ENCODE results near the gene CYB5D1.
A peak's percentile ranks its signal among the peaks of the same experiment; 100 is the strongest.

The CYB5D1 gene

GRCh38 chr17:7854078-7854777 lies 3.6 kb upstream of the CYB5D1 start:
- Histone ChIP-seq H3K18ac (ENCODE audit: low read length) (no peak overlapping the region), H3K4me3 (ENCODE audit: low read depth, low read length) (no peak overlapping the region), H2BK12ac (ENCODE audit: low read length) (no peak overlapping the region), H4K91ac (ENCODE audit: low read depth, low read length) (no peak overlapping the region), H3K27me3 (ENCODE audit: insufficient read depth, low read length) (no peaks in the 10 kb centered on the region), H2BK120ac (ENCODE audit: insufficient read depth, low read length, poor library complexity) (no peak overlapping the region), H3K23ac (ENCODE audit: low read length) (no peak overlapping the region), H4K8ac (ENCODE audit: low read depth, low read length) (no peak overlapping the region), H3K9ac (ENCODE audit: low read length) (no peak overlapping the region), H3K79me1 (ENCODE audit: low read length) (peaks cover 19% of the 10 kb centered on the region), H3K4me1 (ENCODE audit: control insufficient read depth in 1 of 2, insufficient read depth in 2 of 2, low read length in 2 of 2) (peaks cover 18 to 37% of the 10 kb centered on the region in 2 experiments), H3K36me3 (ENCODE audit: control insufficient read depth in 1 of 2, insufficient read depth in 2 of 2, low read length in 2 of 2) (peaks cover 48 to 52% of the 10 kb centered on the region in 2 experiments), H3K27ac (ENCODE audit: low read depth, low read length) (no peak overlapping the region), H3K4ac (ENCODE audit: low read depth, low read length) (no peak overlapping the region), H3K4me2 (ENCODE audit: low read length) (peak overlapping the region; percentile 48), H3K79me2 (ENCODE audit: control insufficient read depth, insufficient read depth, low read length, poor library complexity) (peaks cover 2% of the 10 kb centered on the region), H3K14ac (ENCODE audit: low read length) (no peak overlapping the region), H4K12ac (ENCODE audit: low read depth, low read length) (no peak overlapping the region), H2AK5ac (ENCODE audit: low read length) (no peak overlapping the region), H2AFZ (ENCODE audit: insufficient read depth, low read length, poor library complexity) (no peak overlapping the region), H3K9me3 (ENCODE audit: insufficient read depth, low read depth, low read length) (peaks cover 4% of the 10 kb centered on the region), H2BK5ac (ENCODE audit: low read depth, low read length, poor library complexity) (no peak overlapping the region)
- DNase-seq = no peak
- no CpG with 5 or more reads among the region's 31 CpGs for WGBS (ENCODE audit: extremely low coverage, insufficient coverage, insufficient read length)

DNA sequence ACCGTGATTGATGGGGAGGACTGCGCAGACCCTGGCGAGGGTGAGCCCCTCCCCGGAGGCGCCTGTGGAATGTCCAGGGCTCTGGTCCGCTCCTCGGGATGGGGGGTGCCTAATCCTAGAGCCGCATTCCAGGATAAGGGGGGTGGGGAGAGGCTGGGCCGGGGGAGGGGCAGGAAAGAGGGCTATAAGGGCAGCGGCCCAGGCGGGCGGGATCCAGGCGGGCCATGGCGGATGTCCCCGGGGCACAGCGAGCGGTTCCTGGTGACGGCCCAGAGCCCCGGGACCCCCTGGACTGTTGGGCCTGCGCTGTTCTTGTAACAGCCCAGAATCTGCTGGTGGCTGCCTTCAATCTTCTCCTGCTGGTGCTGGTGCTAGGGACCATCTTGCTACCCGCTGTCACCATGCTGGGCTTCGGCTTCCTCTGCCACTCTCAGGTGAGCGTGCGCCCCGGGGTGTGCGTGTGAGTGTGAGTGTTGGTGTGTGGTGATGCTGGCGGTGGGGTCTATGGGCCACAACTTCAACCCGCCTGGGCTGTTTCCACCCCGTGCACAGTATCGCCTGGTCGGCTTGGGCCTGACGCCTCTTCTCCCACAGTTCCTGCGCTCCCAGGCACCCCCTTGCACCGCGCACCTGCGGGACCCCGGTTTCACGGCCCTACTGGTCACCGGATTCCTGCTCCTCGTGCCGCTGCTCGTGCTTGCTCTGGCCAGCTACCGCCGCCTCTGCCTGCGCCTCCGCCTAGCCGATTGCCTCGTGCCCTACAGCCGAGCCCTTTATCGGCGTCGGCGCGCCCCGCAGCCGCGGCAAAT lies 2.7 kb upstream of the CYB5D1 start, which contains the start of gene TMEM88:
TSS of gene TMEM88 (plus strand) at position 216 of the 809 bp plus-strand sequence. CDS start at position 225, 9 bp downstream.
- Histone ChIP-seq H3K23ac (ENCODE audit: low read length) (no peak within 1 kb of the TSS), H3K79me1 (ENCODE audit: low read length) (peaks cover 19% of the 10 kb centered on the region)
- WGBS (ENCODE audit: extremely low coverage, insufficient coverage, insufficient read length) = no CpG with 5 or more reads among the region's 57 CpGs

DNA sequence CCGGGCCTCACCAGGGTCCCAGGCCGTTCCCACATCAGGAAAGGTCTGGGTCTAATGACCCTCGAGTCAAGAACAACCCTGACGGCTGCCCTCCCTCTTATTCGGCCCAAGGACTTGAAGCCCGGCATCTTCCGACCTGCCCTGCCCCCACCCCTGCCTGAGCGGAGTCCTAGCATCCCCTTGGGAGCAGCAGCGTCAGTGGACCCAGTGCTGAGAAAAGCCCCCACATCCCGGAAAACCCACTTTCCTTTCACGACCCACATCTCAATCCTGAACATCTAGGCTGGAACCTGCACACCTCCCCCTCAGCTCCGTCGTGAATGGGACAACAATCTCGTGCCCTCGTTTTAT lies 2.2 kb upstream of the CYB5D1 start:
- Histone ChIP-seq H3K9ac (ENCODE audit: low read length) (no peak overlapping the region), H3K4me1 (ENCODE audit: control insufficient read depth in 1 of 2, insufficient read depth in 2 of 2, low read length in 2 of 2) (peaks cover 18 to 37% of the 10 kb centered on the region in 2 experiments), H2AK5ac (ENCODE audit: low read length) (no peak overlapping the region), H3K14ac (ENCODE audit: low read length) (no peak overlapping the region), H2AFZ (ENCODE audit: insufficient read depth, low read length, poor library complexity) (no peak overlapping the region), H3K23ac (ENCODE audit: low read length) (no peak overlapping the region), H3K27me3 (ENCODE audit: insufficient read depth, low read length) (no peaks in the 10 kb centered on the region), H4K12ac (ENCODE audit: low read depth, low read length) (peak overlapping the region; percentile 38), H4K91ac (ENCODE audit: low read depth, low read length) (no peak overlapping the region), H4K8ac (ENCODE audit: low read depth, low read length) (no peak overlapping the region), H2BK12ac (ENCODE audit: low read length) (no peak overlapping the region), H3K18ac (ENCODE audit: low read length) (peak overlapping the region; percentile 6), H3K36me3 (ENCODE audit: control insufficient read depth in 1 of 2, insufficient read depth in 2 of 2, low read length in 2 of 2) (peaks cover 40 to 41% of the 10 kb centered on the region in 2 experiments), H2BK120ac (ENCODE audit: insufficient read depth, low read length, poor library complexity) (no peak overlapping the region), H2BK5ac (ENCODE audit: low read depth, low read length, poor library complexity) (no peak overlapping the region), H3K4me3 (ENCODE audit: low read depth, low read length) (peak overlapping the region; percentile 65), H3K9me3 (ENCODE audit: insufficient read depth, low read depth, low read length) (peaks cover 4% of the 10 kb centered on the region), H3K79me1 (ENCODE audit: low read length) (peaks cover 19% of the 10 kb centered on the region), H3K4ac (ENCODE audit: low read depth, low read length) (no peak overlapping the region), H3K79me2 (ENCODE audit: control insufficient read depth, insufficient read depth, low read length, poor library complexity) (peaks cover 2% of the 10 kb centered on the region), H3K4me2 (ENCODE audit: low read length) (peak overlapping the region; percentile 78), H3K27ac (ENCODE audit: low read depth, low read length) (no peak overlapping the region)
- DNase-seq = no peak
- WGBS (ENCODE audit: extremely low coverage, insufficient coverage, insufficient read length) = no CpG with 5 or more reads among the region's 15 CpGs

More for the DNA sequence above, 2.7 kb upstream of the CYB5D1 start, which contains the start of gene TMEM88:
- Histone ChIP-seq H3K79me2 (ENCODE audit: control insufficient read depth, insufficient read depth, low read length, poor library complexity) (peaks cover 2% of the 10 kb centered on the region), H3K4me1 (ENCODE audit: control insufficient read depth in 1 of 2, insufficient read depth in 2 of 2, low read length in 2 of 2) (peaks cover 18 to 37% of the 10 kb centered on the region in 2 experiments), H4K8ac (ENCODE audit: low read depth, low read length) (no peak within 1 kb of the TSS), H3K4ac (ENCODE audit: low read depth, low read length) (no peak within 1 kb of the TSS), H3K18ac (ENCODE audit: low read length) (peak within 1 kb of the TSS; percentile 6), H3K9ac (ENCODE audit: low read length) (peak within 1 kb of the TSS; percentile 18), H2AFZ (ENCODE audit: insufficient read depth, low read length, poor library complexity) (no peak within 1 kb of the TSS), H3K9me3 (ENCODE audit: insufficient read depth, low read depth, low read length) (peaks cover 4% of the 10 kb centered on the region), H3K27me3 (ENCODE audit: insufficient read depth, low read length) (no peaks in the 10 kb centered on the region), H3K4me3 (ENCODE audit: low read depth, low read length) (peak within 1 kb of the TSS; percentile 65), H4K12ac (ENCODE audit: low read depth, low read length) (peak within 1 kb of the TSS; percentile 38), H2BK5ac (ENCODE audit: low read depth, low read length, poor library complexity) (no peak within 1 kb of the TSS), H2BK120ac (ENCODE audit: insufficient read depth, low read length, poor library complexity) (no peak within 1 kb of the TSS), H3K36me3 (ENCODE audit: control insufficient read depth in 1 of 2, insufficient read depth in 2 of 2, low read length in 2 of 2) (peaks cover 44% of the 10 kb centered on the region in 2 experiments), H4K91ac (ENCODE audit: low read depth, low read length) (no peak within 1 kb of the TSS), H3K27ac (ENCODE audit: low read depth, low read length) (peak within 1 kb of the TSS; percentile 8), H2AK5ac (ENCODE audit: low read length) (no peak within 1 kb of the TSS), H3K4me2 (ENCODE audit: low read length) (peak within 1 kb of the TSS; percentile 78), H3K14ac (ENCODE audit: low read length) (peak within 1 kb of the TSS; percentile 13), H2BK12ac (ENCODE audit: low read length) (no peak within 1 kb of the TSS)
- DNase-seq = no peak

- H3K27ac ChIP-seq (ENCODE audit: low read depth, low read length) = peak overlapping the region; percentile 97
- H3K18ac ChIP-seq (ENCODE audit: low read length) = no peak overlapping the region
- peaks cover 19% of the 10 kb centered on the region for H3K79me1 ChIP-seq (ENCODE audit: low read length)
- peaks cover 34 to 35% of the 10 kb centered on the region in 2 experiments for H3K36me3 ChIP-seq (ENCODE audit: control insufficient read depth in 1 of 2, insufficient read depth in 2 of 2, low read length in 2 of 2)
- peak overlapping the region; percentile 3 for H2AFZ ChIP-seq (ENCODE audit: insufficient read depth, low read length, poor library complexity)
- H3K4me3 ChIP-seq (ENCODE audit: low read depth, low read length) = peak overlapping the region; percentile 34
- no peak overlapping the region for H2AK5ac ChIP-seq (ENCODE audit: low read length)
- no peak overlapping the region for H4K12ac ChIP-seq (ENCODE audit: low read depth, low read length)
- no peak overlapping the region for H2BK12ac ChIP-seq (ENCODE audit: low read length)
- no CpG with 5 or more reads among the region's 29 CpGs for WGBS (ENCODE audit: extremely low coverage, insufficient coverage, insufficient read length)
- H2BK5ac ChIP-seq (ENCODE audit: low read depth, low read length, poor library complexity) = peak overlapping the region; percentile 14
- H3K4me1 ChIP-seq (ENCODE audit: control insufficient read depth in 1 of 2, insufficient read depth in 2 of 2, low read length in 2 of 2) = peaks cover 18 to 37% of the 10 kb centered on the region in 2 experiments
- H3K4ac ChIP-seq (ENCODE audit: low read depth, low read length) = peak overlapping the region; percentile 17
- no peaks in the 10 kb centered on the region for H3K27me3 ChIP-seq (ENCODE audit: insufficient read depth, low read length)
- H3K9ac ChIP-seq (ENCODE audit: low read length) = peak overlapping the region; percentile 41
- H3K4me2 ChIP-seq (ENCODE audit: low read length) = peak overlapping the region; percentile 78
- H3K79me2 ChIP-seq (ENCODE audit: control insufficient read depth, insufficient read depth, low read length, poor library complexity) = peaks cover 2% of the 10 kb centered on the region
- peak overlapping the region; percentile 48 for H4K91ac ChIP-seq (ENCODE audit: low read depth, low read length)
- no peak overlapping the region for H3K23ac ChIP-seq (ENCODE audit: low read length)
- no peak overlapping the region for H2BK120ac ChIP-seq (ENCODE audit: insufficient read depth, low read length, poor library complexity)
- no peak for DNase-seq
- H4K8ac ChIP-seq (ENCODE audit: low read depth, low read length) = peak overlapping the region; percentile 40
- peaks cover 4% of the 10 kb centered on the region for H3K9me3 ChIP-seq (ENCODE audit: insufficient read depth, low read depth, low read length)
- peak overlapping the region; percentile 12 for H3K14ac ChIP-seq (ENCODE audit: low read length)
Measured at GRCh38 chr17:7856011-7856810, 1.6 kb upstream of the CYB5D1 start.

Data from trophoblast cell (in vitro differentiated cells and primary cell).